Measurements from ENCODE around the gene FGF8.

The FGF8 gene

GRCh38 chr10:101776161-101776817, 375 bp upstream of the FGF8 start:
- Mint-ChIP-seq H3K4me1 (peaks cover 40% of the 10 kb centered on the region), H3K36me3 (peaks cover 6% of the 10 kb centered on the region), H3K9me3 (no peaks in the 10 kb centered on the region), H3K4me3 (no peak overlapping the region), H3K27ac (no peak overlapping the region), H3K27me3 (peaks cover 44% of the 10 kb centered on the region)

- peaks cover 32% of the 10 kb centered on the region for H3K4me1 Mint-ChIP-seq
- no peaks in the 10 kb centered on the region for H3K9me3 Mint-ChIP-seq
- H3K27ac Mint-ChIP-seq: no peak overlapping the region
- H3K27me3 Mint-ChIP-seq: peaks cover 48% of the 10 kb centered on the region
- H3K4me3 Mint-ChIP-seq: peak overlapping the region; percentile 36
- peaks cover 8% of the 10 kb centered on the region for H3K36me3 Mint-ChIP-seq
These were observed 1.2 kb downstream of the FGF8 start for GRCh38 chr10:101774589-101775272.

- H3K4me1 Mint-ChIP-seq: peaks cover 29% of the 10 kb centered on the region
- no peak overlapping the region for H3K27ac Mint-ChIP-seq
- no peak overlapping the region for H3K4me3 Mint-ChIP-seq
These were observed 1.9 kb downstream of the FGF8 start for GRCh38 chr10:101773923-101774588.

GRCh38 chr10:101772895-101773761, 2.8 kb downstream of the FGF8 start:
- Mint-ChIP-seq H3K9me3 (no peaks in the 10 kb centered on the region), H3K27me3 (peaks cover 47% of the 10 kb centered on the region), H3K4me3 (no peak overlapping the region), H3K36me3 (peaks cover 4% of the 10 kb centered on the region), H3K4me1 (peaks cover 24% of the 10 kb centered on the region), H3K27ac (no peak overlapping the region)

More at GRCh38 chr10:101773923-101774588, 1.9 kb downstream of the FGF8 start:
- H3K9me3 Mint-ChIP-seq: no peaks in the 10 kb centered on the region
- H3K27me3 Mint-ChIP-seq: peaks cover 50% of the 10 kb centered on the region
- H3K36me3 Mint-ChIP-seq: peaks cover 8% of the 10 kb centered on the region

GRCh38 chr10:101772017-101772894, 3.7 kb downstream of the FGF8 start:
- Mint-ChIP-seq H3K27me3 (peaks cover 39% of the 10 kb centered on the region), H3K36me3 (peaks cover 2% of the 10 kb centered on the region), H3K4me1 (peaks cover 21% of the 10 kb centered on the region), H3K4me3 (no peak overlapping the region), H3K9me3 (no peaks in the 10 kb centered on the region), H3K27ac (no peak overlapping the region)

GRCh38 chr10:101771380-101771779, 4.5 kb downstream of the FGF8 start:
- Mint-ChIP-seq H3K4me3 (no peak overlapping the region), H3K36me3 (peaks cover 2% of the 10 kb centered on the region), H3K27ac (no peak overlapping the region), H3K9me3 (no peaks in the 10 kb centered on the region), H3K27me3 (peaks cover 39% of the 10 kb centered on the region), H3K4me1 (peaks cover 16% of the 10 kb centered on the region)

GRCh38 chr10:101770331-101771215, 5.3 kb downstream of the FGF8 start:
- H3K27me3 Mint-ChIP-seq: peaks cover 39% of the 10 kb centered on the region
- no peak overlapping the region for H3K4me3 Mint-ChIP-seq
- peaks cover 2% of the 10 kb centered on the region for H3K36me3 Mint-ChIP-seq

GRCh38 chr10:101769541-101770180, 6.3 kb downstream of the FGF8 start:
- no peak overlapping the region for H3K27ac Mint-ChIP-seq
- peaks cover 14% of the 10 kb centered on the region for H3K4me1 Mint-ChIP-seq
- H3K36me3 Mint-ChIP-seq: peaks cover 2% of the 10 kb centered on the region
- H3K27me3 Mint-ChIP-seq: peaks cover 35% of the 10 kb centered on the region
- H3K9me3 Mint-ChIP-seq: no peaks in the 10 kb centered on the region
- H3K4me3 Mint-ChIP-seq: no peak overlapping the region

More at GRCh38 chr10:101770331-101771215, 5.3 kb downstream of the FGF8 start:
- peaks cover 16% of the 10 kb centered on the region for H3K4me1 Mint-ChIP-seq
- H3K27ac Mint-ChIP-seq: no peak overlapping the region
- no peaks in the 10 kb centered on the region for H3K9me3 Mint-ChIP-seq

GRCh38 chr10:101768791-101769170, 7.1 kb downstream of the FGF8 start:
- Mint-ChIP-seq H3K4me1 (peaks cover 5% of the 10 kb centered on the region), H3K4me3 (no peak overlapping the region), H3K36me3 (peaks cover 2% of the 10 kb centered on the region), H3K9me3 (no peaks in the 10 kb centered on the region), H3K27me3 (peaks cover 27% of the 10 kb centered on the region), H3K27ac (peak overlapping the region; percentile 38)

- no peak overlapping the region for H3K27ac Mint-ChIP-seq
- H3K36me3 Mint-ChIP-seq: peaks cover 2% of the 10 kb centered on the region
- no peaks in the 10 kb centered on the region for H3K9me3 Mint-ChIP-seq
- H3K4me1 Mint-ChIP-seq: no peaks in the 10 kb centered on the region
- H3K27me3 Mint-ChIP-seq: peaks cover 22% of the 10 kb centered on the region
- no peak overlapping the region for H3K4me3 Mint-ChIP-seq
These were observed 7.7 kb downstream of the FGF8 start for GRCh38 chr10:101767966-101768790.

- no peaks in the 10 kb centered on the region for H3K9me3 Mint-ChIP-seq
- H3K27me3 Mint-ChIP-seq: peaks cover 17% of the 10 kb centered on the region
- H3K36me3 Mint-ChIP-seq: peaks cover 2% of the 10 kb centered on the region
- H3K4me3 Mint-ChIP-seq: no peak overlapping the region
- H3K4me1 Mint-ChIP-seq: no peaks in the 10 kb centered on the region
- H3K27ac Mint-ChIP-seq: no peak overlapping the region
These were observed 8.3 kb downstream of the FGF8 start for GRCh38 chr10:101767600-101767945.

GRCh38 chr10:101766753-101767599, 8.9 kb downstream of the FGF8 start:
- Mint-ChIP-seq H3K27me3 (peaks cover 12% of the 10 kb centered on the region), H3K36me3 (peaks cover 2% of the 10 kb centered on the region), H3K4me3 (no peak overlapping the region), H3K9me3 (no peaks in the 10 kb centered on the region), H3K4me1 (no peaks in the 10 kb centered on the region), H3K27ac (no peak overlapping the region)
